Tibial nerve (tissue), 4 donors: Measurements from ENCODE around the gene DDX1.

Source experiments
- EP300 ChIP-seq, 2 donors: sonication (generic); formaldehyde crosslinking; IDR thresholded peaks; one replicate each; pipeline ENCODE4 v1.6.1; 2017; ENCODE audit warnings: antibody characterized with exemption in 2 of 2, mild to moderate bottlenecking in 1 of 2
- POLR2A ChIP-seq, 2 donors: fragments of 450-650 bp; IDR thresholded peaks; one replicate each; pipeline ENCODE4 v1.6.1; 2017; ENCODE audit warnings: antibody characterized with exemption in 2 of 2, mild to moderate bottlenecking in 2 of 2, moderate library complexity in 2 of 2
- TF ChIP-seq, protein P1 (sequence below), 5 experiments: fragments of 200-600 bp in 3 of 5; fragments of 450-650 bp in 2 of 5; sonication (generic) in 3 of 5; IDR thresholded peaks; one replicate each; pipeline ENCODE4 v1.5.1; 2016 to 2019; ENCODE audit warnings: antibody characterized with exemption in 5 of 5, mild to moderate bottlenecking in 3 of 5, moderate library complexity in 2 of 5

DNA sequence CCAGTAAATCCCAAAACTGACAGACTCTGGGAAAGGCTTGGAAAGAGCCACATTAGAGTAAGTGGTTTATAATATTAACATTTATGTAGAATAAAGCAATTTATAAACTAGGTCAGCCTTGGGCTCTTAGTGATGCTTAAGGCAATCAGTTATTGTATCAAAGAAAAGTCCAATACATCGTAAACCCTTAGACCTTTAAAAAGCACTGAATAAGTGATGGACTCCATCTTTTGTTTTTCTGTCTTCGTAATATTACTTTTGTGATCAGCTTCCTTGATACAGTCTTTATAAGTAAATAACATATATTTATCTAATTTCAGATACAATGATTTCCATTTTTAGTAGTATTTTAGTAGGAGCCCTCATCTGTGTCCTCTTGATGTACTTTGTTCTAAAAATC lies 28.7 kb downstream of the DDX1 start:
- TF ChIP-seq, protein P1, sequence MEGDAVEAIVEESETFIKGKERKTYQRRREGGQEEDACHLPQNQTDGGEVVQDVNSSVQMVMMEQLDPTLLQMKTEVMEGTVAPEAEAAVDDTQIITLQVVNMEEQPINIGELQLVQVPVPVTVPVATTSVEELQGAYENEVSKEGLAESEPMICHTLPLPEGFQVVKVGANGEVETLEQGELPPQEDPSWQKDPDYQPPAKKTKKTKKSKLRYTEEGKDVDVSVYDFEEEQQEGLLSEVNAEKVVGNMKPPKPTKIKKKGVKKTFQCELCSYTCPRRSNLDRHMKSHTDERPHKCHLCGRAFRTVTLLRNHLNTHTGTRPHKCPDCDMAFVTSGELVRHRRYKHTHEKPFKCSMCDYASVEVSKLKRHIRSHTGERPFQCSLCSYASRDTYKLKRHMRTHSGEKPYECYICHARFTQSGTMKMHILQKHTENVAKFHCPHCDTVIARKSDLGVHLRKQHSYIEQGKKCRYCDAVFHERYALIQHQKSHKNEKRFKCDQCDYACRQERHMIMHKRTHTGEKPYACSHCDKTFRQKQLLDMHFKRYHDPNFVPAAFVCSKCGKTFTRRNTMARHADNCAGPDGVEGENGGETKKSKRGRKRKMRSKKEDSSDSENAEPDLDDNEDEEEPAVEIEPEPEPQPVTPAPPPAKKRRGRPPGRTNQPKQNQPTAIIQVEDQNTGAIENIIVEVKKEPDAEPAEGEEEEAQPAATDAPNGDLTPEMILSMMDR (IDR thresholded peaks at IDR 0.05), result no peak
- TF ChIP-seq POLR2A (IDR thresholded peaks at IDR 0.05) (no peak), EP300 (IDR thresholded peaks at IDR 0.05) (no peak)
